CD4-positive, alpha-beta memory T cell (primary cell): ENCODE results near the gene USP31. TPM values are rescaled to one million over a fixed set of nuclear protein-coding genes. Genes with fewer than 3 reads are reported as not detected.
A peak's percentile ranks its signal among the peaks of the same experiment; 100 is the strongest.
"Not testable (repeated sequence)": the region's sequence is repeated elsewhere in the genome, so short reads cannot be mapped to it uniquely, and the experiment has no call there.

Source experiments
- CTCF ChIA-PET: fragments of 350-600 bp; sonication (Branson Sonifier 250); formaldehyde crosslinking; loops from one replicate; lab custom pipeline; 2021; ENCODE audit warnings: inconsistent platforms; ENCODE audit not compliant: partially characterized antibody; lab: Charles Lee
- POLR2A ChIA-PET: fragments of 350-600 bp; sonication (Branson Sonifier 250); formaldehyde crosslinking; loops from one replicate; lab custom pipeline; 2021; ENCODE audit not compliant: partially characterized antibody; lab: Charles Lee
- DNase-seq, 5 donors: peaks; one replicate each; pipeline versions ENCODE4 v3.0.0 to v3.0.0-alpha.2; 2020 to 2022; ENCODE audit warnings: mixed read lengths in 1 of 5
- H3K27ac ChIP-seq: one replicate; pipeline ENCODE4 v1.7.0; 2013; ENCODE audit warnings: low read depth, low read length
- H3K27me3 ChIP-seq: 2 replicates; pipeline ENCODE4 v1.7.0; 2013; ENCODE audit warnings: mild to moderate bottlenecking, low read length, moderate library complexity; ENCODE audit not compliant: insufficient read depth
- H3K36me3 ChIP-seq: 2 replicates; pipeline ENCODE4 v1.7.0; 2013; ENCODE audit warnings: mild to moderate bottlenecking, low read length, moderate library complexity; ENCODE audit not compliant: insufficient read depth
- H3K4me1 ChIP-seq: 2 replicates; pipeline ENCODE4 v1.7.0; 2013; ENCODE audit warnings: mild to moderate bottlenecking, low read length, moderate library complexity; ENCODE audit not compliant: insufficient read depth
- H3K4me3 ChIP-seq, 2 donors: one replicate each; pipeline ENCODE4 v1.7.0; 2013; ENCODE audit warnings: low read length in 2 of 2, mild to moderate bottlenecking in 1 of 2
- H3K9me3 ChIP-seq, 2 donors: one replicate each; pipeline ENCODE4 v1.7.0; 2013; ENCODE audit warnings: low read length in 2 of 2, control low read depth in 1 of 2; ENCODE audit not compliant: control insufficient read depth in 1 of 2
- H3K27ac Mint-ChIP-seq, 7 donors: one replicate each; pipeline ENCODE4 v1.8.0; 2020 to 2021; ENCODE audit warnings: mixed read lengths in 7 of 7, mild to moderate bottlenecking in 6 of 7, inconsistent platforms in 3 of 7, moderate library complexity in 3 of 7
- H3K27me3 Mint-ChIP-seq, 2 donors: one replicate each; pipeline ENCODE4 v1.8.0; 2020 to 2021; ENCODE audit warnings: mixed read lengths in 2 of 2
- H3K36me3 Mint-ChIP-seq, 2 donors: one replicate each; pipeline ENCODE4 v1.8.0; 2020 to 2021; ENCODE audit warnings: mixed read lengths in 2 of 2, inconsistent platforms in 1 of 2, mild to moderate bottlenecking in 1 of 2
- H3K4me1 Mint-ChIP-seq, 4 donors: one replicate each; pipeline ENCODE4 v1.8.0; 2020 to 2021; ENCODE audit warnings: mixed read lengths in 4 of 4, mild to moderate bottlenecking in 1 of 4
- H3K4me3 Mint-ChIP-seq, 8 donors: one replicate each; pipeline ENCODE4 v1.8.0; 2020 to 2021; ENCODE audit warnings: mixed read lengths in 8 of 8, mild to moderate bottlenecking in 7 of 8, moderate library complexity in 6 of 8, inconsistent platforms in 3 of 8
- H3K9me3 Mint-ChIP-seq, 8 donors: one replicate each; pipeline ENCODE4 v1.8.0; 2020 to 2021; ENCODE audit warnings: mixed read lengths in 8 of 8, mild to moderate bottlenecking in 5 of 8, inconsistent platforms in 3 of 8, moderate library complexity in 1 of 8
- intact Hi-C: fragments of 100-400 bp; cut with micrococcal nuclease; formaldehyde crosslinking; loops from one replicate; pipeline ENCODE4 v1.15.1; 2023
- polyA plus RNA-seq, 2 donors: library from polyadenylated mRNA; unstranded; fragments of 300-500 nt; fragmentation: Illumina TruSeq; gene quantifications; one replicate each; pipeline ENCODE4 v1.2.3, GENCODE V29; 2021
- total RNA-seq, 2 experiments: library from RNA; stranded (reverse); gene quantifications; one replicate each; pipeline ENCODE4 v1.2.3, GENCODE V29; 2021

USP31 gene
- total and polyA plus RNA-seq, 4 experiments from 2014 or later: 0.07 to 5.0 (median 2.9) TPM

- POLR2A ChIA-PET: no interaction called here
- no peaks in the 10 kb centered on the region for H3K27me3 ChIP-seq
- intact Hi-C loops: loop anchor here (2.0 kb wide), 1 partner anchor 408 kb away; the partner anchor contains the start of genes EARS2 and UBFD1
- no peaks in the 10 kb centered on the region for H3K36me3 ChIP-seq
- peaks cover 0 to 8% of the 10 kb centered on the region in 2 donors for H3K36me3 Mint-ChIP-seq
- H3K9me3 Mint-ChIP-seq: no peaks in the 10 kb centered on the region
- peaks cover 10 to 26% (median 16%) of the 10 kb centered on the region in 4 donors for H3K4me1 Mint-ChIP-seq
- peak overlapping the region; percentile 89 to 98 (median 94) for H3K4me3 Mint-ChIP-seq
- H3K4me3 ChIP-seq: peak overlapping the region; percentile 36 to 62
- peaks cover 16% of the 10 kb centered on the region for H3K4me1 ChIP-seq
- CTCF ChIA-PET: no interaction called here
- H3K27me3 Mint-ChIP-seq: no peaks in the 10 kb centered on the region
- peak; percentile 57 to 66 (median 62) for DNase-seq
- no peak overlapping the region for H3K27ac ChIP-seq
- H3K9me3 ChIP-seq: no peaks in the 10 kb centered on the region
- peak overlapping the region; percentile 57 to 93 (median 89) for H3K27ac Mint-ChIP-seq
These were observed 562 bp downstream of the USP31 start for GRCh38 chr16:23148513-23149266.

- H3K4me3 Mint-ChIP-seq: peak overlapping the region; percentile 89 to 98 (median 94)
- H3K36me3 Mint-ChIP-seq: peaks cover 0 to 8% of the 10 kb centered on the region in 2 donors
- intact Hi-C loops: loop anchor here (2.0 kb wide), 1 partner anchor 409 kb away; the partner anchor contains the start of genes EARS2 and UBFD1
- H3K4me3 ChIP-seq: peak overlapping the region; percentile 36 to 62
- H3K4me1 ChIP-seq: peaks cover 16% of the 10 kb centered on the region
- peak overlapping the region; percentile 57 to 93 (median 89) for H3K27ac Mint-ChIP-seq
- ChIA-PET POLR2A (no interaction called here), CTCF (no interaction called here)
- no peaks in the 10 kb centered on the region for H3K27me3 Mint-ChIP-seq
- no peaks in the 10 kb centered on the region for H3K9me3 ChIP-seq
- H3K9me3 Mint-ChIP-seq: no peaks in the 10 kb centered on the region
- no peaks in the 10 kb centered on the region for H3K36me3 ChIP-seq
- no peak overlapping the region for H3K27ac ChIP-seq
- H3K27me3 ChIP-seq: no peaks in the 10 kb centered on the region
- peaks cover 10 to 26% (median 16%) of the 10 kb centered on the region in 4 donors for H3K4me1 Mint-ChIP-seq
- no peak for DNase-seq
These were observed 1.1 kb downstream of the USP31 start for GRCh38 chr16:23148166-23148512.

- ChIA-PET CTCF (no interaction called here), POLR2A (no interaction called here)
- H3K36me3 Mint-ChIP-seq: peaks cover 0 to 8% of the 10 kb centered on the region in 2 donors
- Histone ChIP-seq H3K9me3 (no peaks in the 10 kb centered on the region), H3K4me3 (no peak overlapping the region), H3K36me3 (no peaks in the 10 kb centered on the region), H3K27me3 (no peaks in the 10 kb centered on the region), H3K27ac (no peak overlapping the region), H3K4me1 (peaks cover 16% of the 10 kb centered on the region)
- H3K4me3 Mint-ChIP-seq: peak overlapping the region; percentile 89 to 98 (median 94)
- H3K9me3 Mint-ChIP-seq: no peaks in the 10 kb centered on the region
- H3K27me3 Mint-ChIP-seq: no peaks in the 10 kb centered on the region
- peaks cover 10 to 26% (median 16%) of the 10 kb centered on the region in 4 donors for H3K4me1 Mint-ChIP-seq
- H3K27ac Mint-ChIP-seq: peak overlapping the region in 2 of 7 donors; percentile 57 to 93
- intact Hi-C loops: loop anchor here (2.0 kb wide), 1 partner anchor 409 kb away; the partner anchor contains the start of genes EARS2 and UBFD1
- no peak for DNase-seq
These were observed 1.6 kb downstream of the USP31 start for GRCh38 chr16:23147666-23148065.

GRCh38 chr16:23146877-23147601 lies 2.2 kb downstream of the USP31 start:
- no peaks in the 10 kb centered on the region for H3K36me3 ChIP-seq
- intact Hi-C loops: no loop called here
- CTCF ChIA-PET: no interaction called here

GRCh38 chr16:23145608-23146007 lies 3.6 kb downstream of the USP31 start:
- ChIA-PET POLR2A (no interaction called here), CTCF (no interaction called here)
- no peaks in the 10 kb centered on the region for H3K36me3 ChIP-seq
- H3K9me3 ChIP-seq: no peaks in the 10 kb centered on the region
- H3K36me3 Mint-ChIP-seq: peaks cover 0 to 8% of the 10 kb centered on the region in 2 donors
- H3K27me3 ChIP-seq: no peaks in the 10 kb centered on the region
- intact Hi-C loops: no loop called here
- H3K4me3 Mint-ChIP-seq: no peak overlapping the region
- peaks cover 16% of the 10 kb centered on the region for H3K4me1 ChIP-seq
- H3K4me1 Mint-ChIP-seq: peaks cover 8 to 26% (median 16%) of the 10 kb centered on the region in 4 donors
- H3K27ac ChIP-seq: no peak overlapping the region
- no peak for DNase-seq
- H3K27ac Mint-ChIP-seq: no peak overlapping the region
- no peak overlapping the region for H3K4me3 ChIP-seq
- H3K9me3 Mint-ChIP-seq: no peaks in the 10 kb centered on the region
- no peaks in the 10 kb centered on the region for H3K27me3 Mint-ChIP-seq

More at GRCh38 chr16:23146877-23147601, 2.2 kb downstream of the USP31 start:
- Mint-ChIP-seq H3K36me3 (peaks cover 0 to 8% of the 10 kb centered on the region in 2 donors), H3K27me3 (no peaks in the 10 kb centered on the region), H3K27ac (no peak overlapping the region), H3K9me3 (no peaks in the 10 kb centered on the region), H3K4me1 (peaks cover 10 to 26% (median 16%) of the 10 kb centered on the region in 4 donors), H3K4me3 (peak overlapping the region in 6 of 8 donors; percentile 38 to 98 (median 68))
- no peak for DNase-seq
- POLR2A ChIA-PET: no interaction called here
- Histone ChIP-seq H3K9me3 (no peaks in the 10 kb centered on the region), H3K27me3 (no peaks in the 10 kb centered on the region), H3K4me3 (no peak overlapping the region), H3K27ac (no peak overlapping the region), H3K4me1 (peaks cover 16% of the 10 kb centered on the region)

- no peak overlapping the region for H3K4me3 ChIP-seq
- Mint-ChIP-seq H3K27me3 (no peaks in the 10 kb centered on the region), H3K4me1 (peaks cover 8 to 24% (median 14%) of the 10 kb centered on the region in 4 donors), H3K4me3 (no peak overlapping the region), H3K9me3 (no peaks in the 10 kb centered on the region), H3K27ac (no peak overlapping the region), H3K36me3 (peaks cover 0 to 8% of the 10 kb centered on the region in 2 donors)
- no peak for DNase-seq
- H3K27ac ChIP-seq: no peak overlapping the region
- POLR2A ChIA-PET: no interaction called here
- H3K9me3 ChIP-seq: no peaks in the 10 kb centered on the region
- H3K4me1 ChIP-seq: peaks cover 16% of the 10 kb centered on the region
- CTCF ChIA-PET: no interaction called here
- intact Hi-C loops: no loop called here
- no peaks in the 10 kb centered on the region for H3K36me3 ChIP-seq
- H3K27me3 ChIP-seq: no peaks in the 10 kb centered on the region
These were observed 4.1 kb downstream of the USP31 start for GRCh38 chr16:23145186-23145585.

GRCh38 chr16:23144393-23144792 lies 4.9 kb downstream of the USP31 start:
- CTCF ChIA-PET, intact Hi-C loops: not testable (repeated sequence)

More at GRCh38 chr16:23144393-23144792, 4.9 kb downstream of the USP31 start:
- H3K9me3 ChIP-seq, H3K27ac Mint-ChIP-seq, DNase-seq, H3K27me3 ChIP-seq, H3K4me3 ChIP-seq, H3K36me3 ChIP-seq, H3K4me3 Mint-ChIP-seq, H3K9me3 Mint-ChIP-seq, H3K36me3 Mint-ChIP-seq, H3K27ac ChIP-seq, POLR2A ChIA-PET, H3K27me3 Mint-ChIP-seq: not testable (repeated sequence)
- H3K4me1 Mint-ChIP-seq: peaks cover 6 to 16% (median 10%) of the 10 kb centered on the region in 4 donors
- H3K4me1 ChIP-seq: peaks cover 11% of the 10 kb centered on the region
